ENCODE measurements around the gene TEX264. TPM values are rescaled to one million over a fixed set of nuclear protein-coding genes. Genes with fewer than 3 reads are reported as not detected.

Gene TEX264
- total RNA-seq, 2 experiments from 2014 or later, result 62.6 to 65.0 TPM

- H3K4me1 Mint-ChIP-seq (ENCODE audit: low read depth), result no peaks in the 10 kb centered on the region
- peaks cover 46% of the 10 kb centered on the region for H3K36me3 Mint-ChIP-seq (ENCODE audit: low read depth)
- POLR2A ChIA-PET, result no interaction called here
- DNase-seq (no peak), ATAC-seq (no peak)
- no peaks in the 10 kb centered on the region for H3K9me3 Mint-ChIP-seq (ENCODE audit: insufficient read depth)
- H3K4me3 Mint-ChIP-seq, result no peak overlapping the region
- CTCF ChIA-PET, result interaction anchor here (1.2 to 3.2 kb wide), 2 partner anchors 10 to 23 kb away, joined by 3 to 15 read pairs; no protein-coding TSS in a partner anchor
- no peak overlapping the region for H3K27ac Mint-ChIP-seq
- no peaks in the 10 kb centered on the region for H3K27me3 Mint-ChIP-seq (ENCODE audit: low read depth)
Observed at GRCh38 chr3:51659942-51660341, 11.1 kb upstream of the TEX264 start.

DNA sequence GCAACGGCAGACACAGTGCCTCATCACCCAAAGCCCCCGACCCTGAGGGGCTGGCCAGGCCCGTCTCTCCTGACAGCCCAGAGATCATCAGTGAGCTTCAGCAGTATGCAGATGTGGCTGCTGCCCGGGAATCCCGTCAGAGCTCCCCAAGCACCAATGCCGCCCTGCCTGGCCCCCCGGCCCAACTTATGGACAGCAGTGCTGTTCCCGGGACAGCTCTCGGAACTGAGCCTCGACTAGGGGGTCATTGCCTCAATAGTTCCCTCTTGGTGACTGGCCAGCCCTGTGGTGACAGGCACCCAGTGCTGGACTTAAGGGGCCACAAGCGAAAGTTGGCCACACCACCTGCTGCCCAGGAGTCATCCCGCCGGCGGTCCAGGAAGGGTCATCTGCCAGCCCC is 8.6 kb upstream of the TEX264 start:
- ATAC-seq (no peak), DNase-seq (no peak)
- Mint-ChIP-seq H3K4me3 (no peak overlapping the region), H3K27ac (no peak overlapping the region), H3K4me1 (ENCODE audit: low read depth) (peaks cover 3% of the 10 kb centered on the region), H3K36me3 (ENCODE audit: low read depth) (peaks cover 38% of the 10 kb centered on the region), H3K9me3 (ENCODE audit: insufficient read depth) (no peaks in the 10 kb centered on the region), H3K27me3 (ENCODE audit: low read depth) (no peaks in the 10 kb centered on the region)
- CTCF ChIA-PET, result no interaction called here
- POLR2A ChIA-PET, result no interaction called here

GRCh38 chr3:51668756-51669155 is 2.3 kb upstream of the TEX264 start:
- no peak for ATAC-seq
- Mint-ChIP-seq H3K4me3 (no peak overlapping the region), H3K9me3 (ENCODE audit: insufficient read depth) (no peaks in the 10 kb centered on the region), H3K27ac (no peak overlapping the region), H3K27me3 (ENCODE audit: low read depth) (no peaks in the 10 kb centered on the region), H3K36me3 (ENCODE audit: low read depth) (peaks cover 18% of the 10 kb centered on the region), H3K4me1 (ENCODE audit: low read depth) (peaks cover 49% of the 10 kb centered on the region)
- ChIA-PET POLR2A (interaction anchor here (2.4 to 3.8 kb wide), 2 partner anchors 13 to 169 kb away, joined by 14 to 33 read pairs; partner anchors contain the start of gene DCAF1), CTCF (interaction anchor here (0.9 to 11.0 kb wide), 14 partner anchors 10 to 1052 kb away, joined by 3 to 238 read pairs (median 10); partner anchors contain the start of genes DCAF1, MANF and RBM15B)
- no peak for DNase-seq

GRCh38 chr3:51669241-51670052 is 1.6 kb upstream of the TEX264 start:
- DNase-seq, result peak; percentile 86
- peaks cover 23% of the 10 kb centered on the region for H3K36me3 Mint-ChIP-seq (ENCODE audit: low read depth)
- POLR2A ChIA-PET, result interaction anchor here (0.9 to 3.8 kb wide), 6 partner anchors 12 to 1053 kb away, joined by 3 to 33 read pairs (median 3); partner anchors contain the start of gene DCAF1
- H3K4me3 Mint-ChIP-seq, result peak overlapping the region; percentile 73
- peaks cover 56% of the 10 kb centered on the region for H3K4me1 Mint-ChIP-seq (ENCODE audit: low read depth)
- CTCF ChIA-PET, result interaction anchor here (0.9 to 11.0 kb wide), 30 partner anchors 8 to 1053 kb away, joined by 3 to 238 read pairs (median 5); partner anchors contain the start of genes DCAF1, MANF and RBM15B
- no peaks in the 10 kb centered on the region for H3K9me3 Mint-ChIP-seq (ENCODE audit: insufficient read depth)
- peak; percentile 8 for ATAC-seq
- peak overlapping the region; percentile 82 for H3K27ac Mint-ChIP-seq
- no peaks in the 10 kb centered on the region for H3K27me3 Mint-ChIP-seq (ENCODE audit: low read depth)

GRCh38 chr3:51670053-51670822 is 814 bp upstream of the TEX264 start:
- ChIA-PET CTCF (interaction anchor here (1.0 to 11.0 kb wide), 25 partner anchors 9 to 282 kb away, joined by 3 to 238 read pairs (median 5); partner anchors contain the start of genes DCAF1 and RBM15B), POLR2A (interaction anchor here (0.5 to 3.8 kb wide), 7 partner anchors 11 to 1054 kb away, joined by 3 to 33 read pairs (median 3); partner anchors contain the start of gene DCAF1)
- Mint-ChIP-seq H3K4me3 (peak overlapping the region; percentile 73), H3K27ac (peak overlapping the region; percentile 82), H3K9me3 (ENCODE audit: insufficient read depth) (no peaks in the 10 kb centered on the region), H3K27me3 (ENCODE audit: low read depth) (no peaks in the 10 kb centered on the region), H3K36me3 (ENCODE audit: low read depth) (peaks cover 30% of the 10 kb centered on the region), H3K4me1 (ENCODE audit: low read depth) (peaks cover 64% of the 10 kb centered on the region)
- DNase-seq (peak; percentile 41), ATAC-seq (peak; percentile 0)

GRCh38 chr3:51671734-51672475 is 853 bp downstream of the TEX264 start:
- H3K4me1 Mint-ChIP-seq (ENCODE audit: low read depth), result peaks cover 79% of the 10 kb centered on the region
- ChIA-PET POLR2A (interaction anchor here (0.6 to 3.8 kb wide), 7 partner anchors 10 to 720 kb away, joined by 3 to 33 read pairs (median 5); partner anchors contain the start of gene DCAF1), CTCF (interaction anchor here (0.8 to 11.0 kb wide), 8 partner anchors 10 to 283 kb away, joined by 3 to 238 read pairs (median 10); partner anchors contain the start of gene DCAF1)

DNA sequence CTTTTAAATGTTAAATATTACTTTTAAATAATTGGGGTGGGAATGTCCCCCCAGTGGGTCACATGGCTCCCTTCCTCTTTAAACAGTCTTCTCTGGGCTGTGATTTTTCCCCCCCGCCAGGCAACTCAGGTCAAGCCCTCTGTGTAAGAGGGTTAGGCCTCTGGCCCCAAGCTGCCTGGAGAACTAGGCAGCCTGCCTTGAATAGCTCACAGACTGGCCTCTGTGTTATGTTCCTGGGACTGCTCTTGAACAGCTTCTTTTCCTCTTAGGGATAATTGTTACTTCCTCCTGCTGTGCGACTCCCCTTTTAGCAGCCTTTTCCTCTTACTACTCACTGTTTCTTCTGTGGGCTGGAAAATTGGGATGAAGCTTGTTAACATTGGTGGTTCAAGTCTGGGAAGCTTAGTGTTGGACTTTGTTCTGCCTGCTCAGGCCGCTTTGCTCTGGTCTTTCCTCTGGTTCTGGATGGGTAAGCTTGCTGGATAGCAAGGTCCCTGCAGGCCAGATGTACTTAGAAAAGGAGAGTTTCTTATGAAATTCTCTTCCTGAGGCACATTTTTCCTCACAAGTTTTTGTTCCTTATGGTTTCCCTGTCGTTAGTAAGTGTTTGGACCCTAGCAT is 2.2 kb downstream of the TEX264 start:
- ChIA-PET CTCF (interaction anchor here (1.0 to 11.0 kb wide), 7 partner anchors 9 to 284 kb away, joined by 3 to 238 read pairs (median 10); partner anchors contain the start of gene DCAF1), POLR2A (interaction anchor here (1.1 to 2.4 kb wide), 3 partner anchors 8 to 287 kb away, joined by 4 to 28 read pairs (median 11); partner anchors contain the start of gene DCAF1)
- ATAC-seq (no peak), DNase-seq (no peak)
- no peaks in the 10 kb centered on the region for H3K27me3 Mint-ChIP-seq (ENCODE audit: low read depth)
- peak overlapping the region; percentile 76 for H3K27ac Mint-ChIP-seq
- H3K4me1 Mint-ChIP-seq (ENCODE audit: low read depth), result peaks cover 84% of the 10 kb centered on the region
- peaks cover 47% of the 10 kb centered on the region for H3K36me3 Mint-ChIP-seq (ENCODE audit: low read depth)
- peak overlapping the region; percentile 51 for H3K4me3 Mint-ChIP-seq
- H3K9me3 Mint-ChIP-seq (ENCODE audit: insufficient read depth), result no peaks in the 10 kb centered on the region

More at GRCh38 chr3:51671734-51672475, 853 bp downstream of the TEX264 start:
- ATAC-seq (peak; percentile 48), DNase-seq (peak; percentile 75)
- Mint-ChIP-seq H3K9me3 (ENCODE audit: insufficient read depth) (no peaks in the 10 kb centered on the region), H3K27ac (peak overlapping the region; percentile 85), H3K36me3 (ENCODE audit: low read depth) (peaks cover 44% of the 10 kb centered on the region), H3K4me3 (peak overlapping the region; percentile 88), H3K27me3 (ENCODE audit: low read depth) (no peaks in the 10 kb centered on the region)

- ChIA-PET POLR2A (interaction anchor here (1.1 to 2.4 kb wide), 4 partner anchors 8 to 288 kb away, joined by 4 to 28 read pairs (median 9); partner anchors contain the start of gene DCAF1), CTCF (interaction anchor here (0.9 to 11.0 kb wide), 5 partner anchors 8 to 285 kb away, joined by 3 to 238 read pairs (median 14); partner anchors contain the start of gene DCAF1)
- no peaks in the 10 kb centered on the region for H3K27me3 Mint-ChIP-seq (ENCODE audit: low read depth)
- ATAC-seq, result no peak
- no peak for DNase-seq
- peak overlapping the region; percentile 51 for H3K4me3 Mint-ChIP-seq
- peak overlapping the region; percentile 76 for H3K27ac Mint-ChIP-seq
- H3K9me3 Mint-ChIP-seq (ENCODE audit: insufficient read depth), result no peaks in the 10 kb centered on the region
- H3K36me3 Mint-ChIP-seq (ENCODE audit: low read depth), result peaks cover 50% of the 10 kb centered on the region
- H3K4me1 Mint-ChIP-seq (ENCODE audit: low read depth), result peaks cover 85% of the 10 kb centered on the region
Observed at GRCh38 chr3:51673802-51674654, 3.0 kb downstream of the TEX264 start.

DNA sequence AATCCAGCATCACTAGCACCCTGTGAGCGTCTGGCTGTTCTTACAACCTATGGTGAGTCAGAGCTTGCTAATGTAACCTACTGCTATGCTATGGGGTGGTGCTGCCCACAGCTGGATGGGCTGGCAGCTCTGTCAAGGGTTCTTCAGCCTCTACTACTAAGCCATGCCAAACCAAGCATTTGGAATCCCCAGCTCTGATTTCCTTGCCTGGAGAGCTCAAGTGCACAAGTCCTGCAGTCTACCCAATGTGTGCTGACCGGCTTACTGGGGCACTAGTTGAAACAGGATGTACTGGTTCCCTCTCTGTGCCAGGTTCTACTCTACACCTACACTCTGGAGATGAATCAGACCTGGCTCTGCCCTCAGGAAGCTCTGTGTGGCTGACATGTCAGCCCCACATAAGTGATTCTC is 4.2 kb downstream of the TEX264 start:
- ATAC-seq (no peak), DNase-seq (no peak)
- POLR2A ChIA-PET, result interaction anchor here (1.2 to 1.7 kb wide), 2 partner anchors 11 to 109 kb away, joined by 3 to 7 read pairs; no protein-coding TSS in a partner anchor
- peak overlapping the region; percentile 74 for H3K27ac Mint-ChIP-seq
- H3K4me3 Mint-ChIP-seq, result peak overlapping the region; percentile 34
- H3K4me1 Mint-ChIP-seq (ENCODE audit: low read depth), result peaks cover 83% of the 10 kb centered on the region
- H3K36me3 Mint-ChIP-seq (ENCODE audit: low read depth), result peaks cover 57% of the 10 kb centered on the region
- H3K9me3 Mint-ChIP-seq (ENCODE audit: insufficient read depth), result no peaks in the 10 kb centered on the region
- no peaks in the 10 kb centered on the region for H3K27me3 Mint-ChIP-seq (ENCODE audit: low read depth)
- CTCF ChIA-PET, result interaction anchor here (0.9 to 11.0 kb wide), 6 partner anchors 7 to 289 kb away, joined by 3 to 238 read pairs (median 6); partner anchors contain the start of gene DCAF1

Measured in activated CD8-positive, alpha-beta T cell treated with anti-CD3 and anti-CD28 coated beads, Interleukin-2, amount 10 ng/mL, durations not matched to agents 7 days and 5 days (primary cell).